SK-N-SH (cell line): ENCODE measurements around the gene CLASP2. TPM values are rescaled to one million over a fixed set of nuclear protein-coding genes. Genes with fewer than 3 reads are reported as not detected.
A peak's percentile ranks its signal among the peaks of the same experiment; 100 is the strongest.

Source experiments
- CTCF ChIA-PET: fragments of 300-600, 350-600 bp; formaldehyde crosslinking; extraction: SDS; loops from one replicate; lab custom pipeline; 2021; lab: Yijun Ruan, JAX
- POLR2A ChIA-PET: fragments of 350-600 bp; sonication (Branson Sonifier 250); formaldehyde crosslinking; extraction: SDS; loops from one replicate; lab custom pipeline; 2020; ENCODE audit warnings: antibody characterized with exemption, inconsistent platforms; lab: Yijun Ruan, JAX
- DNase-seq: peaks from one replicate; pipeline ENCODE4 v3.0.0; 2012
- H2AFZ ChIP-seq: fragments of 200-600 bp; sonication (generic); 2 replicates; pipeline ENCODE4 v1.8.1; 2016; ENCODE audit warnings: antibody characterized with exemption, mild to moderate bottlenecking, low read depth
- H3F3A ChIP-seq: fragments of 200-600 bp; sonication (generic); replicated peaks from 2 replicates; pipeline ENCODE3; 2016; ENCODE audit warnings: antibody characterized with exemption, mild to moderate bottlenecking; ENCODE audit not compliant: insufficient read depth
- H3K27ac ChIP-seq, 2 experiments: fragments of 200-500 bp in 1 of 2; fragments of 200-600 bp in 1 of 2; sonication (Bioruptor generic) in 1 of 2; sonication (generic), shearing (Covaris generic) in 1 of 2; 2 replicates each; pipeline versions ENCODE4 v1.5.1 to v1.6.1; 2014 to 2016; ENCODE audit warnings: low read depth in 2 of 2, inconsistent platforms in 1 of 2, low read length in 1 of 2, mild to moderate bottlenecking in 1 of 2, mixed read lengths in 1 of 2
- H3K27me3 ChIP-seq: fragments of 200-600 bp; sonication (generic), shearing (Covaris generic); 2 replicates; pipeline ENCODE4 v1.6.1; 2016; ENCODE audit warnings: mixed run types; ENCODE audit not compliant: insufficient read depth
- H3K36me3 ChIP-seq, 2 experiments: fragments of 200-500 bp in 1 of 2; fragments of 200-600 bp in 1 of 2; sonication (Bioruptor generic) in 1 of 2; sonication (generic) in 1 of 2; replicated peaks in 1 of 2; 2 replicates each; pipeline versions ENCODE3 to v1.5.1; 2014 to 2016; ENCODE audit warnings: low read length in 1 of 2, mild to moderate bottlenecking in 1 of 2; ENCODE audit not compliant: insufficient read depth in 2 of 2, control insufficient read depth in 1 of 2
- H3K4me1 ChIP-seq, 2 experiments: fragments of 200-500 bp in 1 of 2; fragments of 200-600 bp in 1 of 2; sonication (Bioruptor generic) in 1 of 2; sonication (generic), shearing (Covaris generic) in 1 of 2; 2 replicates each; pipeline versions ENCODE4 v1.5.1 to v1.6.1; 2014 to 2016; ENCODE audit warnings: low read depth in 1 of 2, low read length in 1 of 2, mixed run types in 1 of 2; ENCODE audit not compliant: insufficient read depth in 2 of 2, control insufficient read depth in 1 of 2
- H3K4me2 ChIP-seq: fragments of 200-600 bp; sonication (generic), shearing (Covaris generic); 2 replicates; pipeline ENCODE4 v1.6.1; 2017; ENCODE audit warnings: mixed run types
- H3K4me3 ChIP-seq, 2 experiments: fragments of 200-500 bp in 1 of 2; fragments of 200-600 bp in 1 of 2; sonication (Bioruptor generic) in 1 of 2; sonication (generic), shearing (Covaris generic) in 1 of 2; 2 replicates each; pipeline versions ENCODE4 v1.5.1 to v1.8.1; 2014 to 2016; ENCODE audit warnings: low read depth in 2 of 2, inconsistent platforms in 1 of 2, low read length in 1 of 2, mild to moderate bottlenecking in 1 of 2, mixed read lengths in 1 of 2, moderate library complexity in 1 of 2
- H3K79me2 ChIP-seq: fragments of 200-600 bp; sonication (generic); 2 replicates; pipeline ENCODE4 v1.8.1; 2017; ENCODE audit warnings: mild to moderate bottlenecking; ENCODE audit not compliant: insufficient read depth
- H3K9ac ChIP-seq: fragments of 200-600 bp; sonication (generic); 2 replicates; pipeline ENCODE4 v1.6.1; 2017; ENCODE audit warnings: mixed run types
- H3K9me2 ChIP-seq: fragments of 200-600 bp; sonication (generic); 2 replicates; pipeline ENCODE4 v1.6.1; 2017; ENCODE audit warnings: mixed run types
- H3K9me3 ChIP-seq: fragments of 200-600 bp; sonication (generic); 2 replicates; pipeline ENCODE4 v1.6.1; 2017; ENCODE audit warnings: mixed run types, mild to moderate bottlenecking, moderate library complexity
- H4K20me1 ChIP-seq: fragments of 200-600 bp; sonication (generic); 2 replicates; pipeline ENCODE4 v1.6.1; 2017; ENCODE audit warnings: mild to moderate bottlenecking, mixed run types; ENCODE audit not compliant: insufficient read depth
- ELF1 ChIP-seq: IDR thresholded peaks from 2 replicates; pipeline ENCODE4 v1.4.0; 2012
- EP300 ChIP-seq, 2 experiments: IDR thresholded peaks; 2 replicates each; pipeline versions ENCODE4 v1.4.0 to v1.6.1; 2012; ENCODE audit warnings: borderline replicate concordance in 1 of 2, low read depth in 1 of 2, low read length in 1 of 2
- FOSL2 ChIP-seq: IDR thresholded peaks from 2 replicates; pipeline ENCODE4 v1.4.0; 2012; ENCODE audit warnings: low read depth, mild to moderate bottlenecking, moderate library complexity, borderline replicate concordance
- FOXJ3 ChIP-seq: sonication (generic); formaldehyde crosslinking; IDR thresholded peaks from 2 replicates; pipeline ENCODE4 v1.5.1; 2020; ENCODE audit warnings: mild to moderate bottlenecking, missing genetic modification reagents
- FOXM1 ChIP-seq: IDR thresholded peaks from 2 replicates; pipeline ENCODE4 v1.4.0; 2012; ENCODE audit warnings: low read depth, mild to moderate bottlenecking
- JUND ChIP-seq: IDR thresholded peaks from 2 replicates; pipeline ENCODE4 v1.4.0; 2012
- MEF2A ChIP-seq: IDR thresholded peaks from 2 replicates; pipeline ENCODE4 v1.4.0; 2012; ENCODE audit warnings: low read depth, borderline replicate concordance
- NFIC ChIP-seq: IDR thresholded peaks from 2 replicates; pipeline ENCODE4 v1.4.0; 2012; ENCODE audit warnings: borderline replicate concordance
- NRF1 ChIP-seq: IDR thresholded peaks from 2 replicates; pipeline ENCODE4 v1.6.1; 2012; ENCODE audit warnings: low read depth, mild to moderate bottlenecking, low read length
- POLR2AphosphoS5 ChIP-seq: IDR thresholded peaks from 2 replicates; pipeline ENCODE4 v1.6.1; 2012; ENCODE audit warnings: low read depth, low read length
- RCOR1 ChIP-seq: fragments of 150-350 bp; IDR thresholded peaks from 2 replicates; pipeline ENCODE4 v1.6.1; 2017; ENCODE audit warnings: antibody characterized with exemption, low read length
- REST ChIP-seq: IDR thresholded peaks from 2 replicates; pipeline ENCODE4 v1.6.1; 2012; ENCODE audit warnings: mild to moderate bottlenecking, low read depth, low read length, moderate library complexity
- RFX5 ChIP-seq: IDR thresholded peaks from 2 replicates; pipeline ENCODE4 v1.6.1; 2012; ENCODE audit warnings: mild to moderate bottlenecking, improper control_type of control experiment, low read length
- RXRA ChIP-seq: IDR thresholded peaks from 2 replicates; pipeline ENCODE4 v1.4.0; 2012; ENCODE audit warnings: low read depth, mild to moderate bottlenecking, borderline replicate concordance
- TCF12 ChIP-seq: IDR thresholded peaks from 2 replicates; pipeline ENCODE4 v1.4.0; 2012
- TEAD4 ChIP-seq: IDR thresholded peaks from 2 replicates; pipeline ENCODE4 v1.4.0; 2012; ENCODE audit warnings: mild to moderate bottlenecking, borderline replicate concordance; ENCODE audit not compliant: insufficient read depth
- YY1 ChIP-seq: IDR thresholded peaks from 2 replicates; pipeline ENCODE4 v1.4.0; 2012; ENCODE audit warnings: low read depth, mild to moderate bottlenecking
- polyA plus RNA-seq, 3 experiments: library from polyadenylated mRNA; depleted of rRNA; stranded (reverse); fragments of >200 nt; gene quantifications; 2 replicates each; pipeline ENCODE4 v1.2.3, GENCODE V29; 2012
- TF ChIP-seq, protein P1 (sequence below): fragments of 150-350 bp; IDR thresholded peaks from 2 replicates; pipeline ENCODE4 v1.6.1; 2017; ENCODE audit warnings: antibody characterized with exemption, low read length, low read depth, borderline replicate concordance
- TF ChIP-seq, protein P2 (sequence below): IDR thresholded peaks from 2 replicates; pipeline ENCODE4 v1.4.0; 2012; ENCODE audit warnings: low read depth, borderline replicate concordance
- TF ChIP-seq, protein P3 (sequence below): IDR thresholded peaks from 2 replicates; pipeline ENCODE4; 2012

The CLASP2 gene
- polyA plus RNA-seq, 1 of the 3 experiments (the other 2 are of a cell fraction), result 13.2 TPM

DNA sequence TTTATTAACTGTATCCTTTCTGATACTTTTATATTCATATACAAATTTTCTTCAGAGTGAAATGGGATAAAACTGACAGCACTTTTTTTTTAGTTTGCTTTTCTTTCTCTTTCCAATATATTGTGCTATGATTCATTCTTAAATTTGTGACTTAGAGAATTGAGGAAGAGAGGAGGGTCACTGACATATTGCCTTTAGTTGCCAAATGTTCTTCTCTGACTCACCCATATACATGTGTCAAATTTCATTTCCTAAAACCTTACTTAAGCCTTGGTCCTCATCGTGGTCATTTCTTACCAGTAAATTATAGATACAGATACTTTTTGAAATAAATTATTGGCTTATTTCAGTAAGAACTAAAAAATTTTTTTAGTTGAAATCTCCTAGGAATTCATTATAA is 53.9 kb downstream of the CLASP2 start (continued):
- TF ChIP-seq, protein P1, sequence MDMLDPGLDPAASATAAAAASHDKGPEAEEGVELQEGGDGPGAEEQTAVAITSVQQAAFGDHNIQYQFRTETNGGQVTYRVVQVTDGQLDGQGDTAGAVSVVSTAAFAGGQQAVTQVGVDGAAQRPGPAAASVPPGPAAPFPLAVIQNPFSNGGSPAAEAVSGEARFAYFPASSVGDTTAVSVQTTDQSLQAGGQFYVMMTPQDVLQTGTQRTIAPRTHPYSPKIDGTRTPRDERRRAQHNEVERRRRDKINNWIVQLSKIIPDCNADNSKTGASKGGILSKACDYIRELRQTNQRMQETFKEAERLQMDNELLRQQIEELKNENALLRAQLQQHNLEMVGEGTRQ, result no peak
- TF ChIP-seq NFIC (peak; percentile 87), NRF1 (no peak), REST (no peak), JUND (peak; percentile 87), MEF2A (no peak), ELF1 (peak; percentile 26; the same call in 1 of the 2 replicates), RFX5 (no peak), YY1 (no peak), POLR2AphosphoS5 (peak; percentile 46; the same call in 1 of the 2 replicates), RCOR1 (no peak), FOXM1 (no peak)

GRCh38 chr3:33663042-33663441 is 55.0 kb downstream of the CLASP2 start:
- no peak overlapping the region for H3K4me3 ChIP-seq
- no peaks in the 10 kb centered on the region for H3K27me3 ChIP-seq
- no peak overlapping the region for H2AFZ ChIP-seq
- H4K20me1 ChIP-seq, result no peaks in the 10 kb centered on the region
- peaks cover 18% of the 10 kb centered on the region; the same call in 1 of the 2 replicates for H3K79me2 ChIP-seq
- H3K36me3 ChIP-seq, result peaks cover 0 to 2% of the 10 kb centered on the region in 2 experiments
- peak in 1 of 2 experiments; percentile 39; a peak in 1 of 4 replicates for TF ChIP-seq EP300 (IDR thresholded peaks at IDR 0.05; ENCODE audit: borderline replicate concordance in 1 of 2, low read depth in 1 of 2, low read length in 1 of 2)
- TF ChIP-seq, protein P2, sequence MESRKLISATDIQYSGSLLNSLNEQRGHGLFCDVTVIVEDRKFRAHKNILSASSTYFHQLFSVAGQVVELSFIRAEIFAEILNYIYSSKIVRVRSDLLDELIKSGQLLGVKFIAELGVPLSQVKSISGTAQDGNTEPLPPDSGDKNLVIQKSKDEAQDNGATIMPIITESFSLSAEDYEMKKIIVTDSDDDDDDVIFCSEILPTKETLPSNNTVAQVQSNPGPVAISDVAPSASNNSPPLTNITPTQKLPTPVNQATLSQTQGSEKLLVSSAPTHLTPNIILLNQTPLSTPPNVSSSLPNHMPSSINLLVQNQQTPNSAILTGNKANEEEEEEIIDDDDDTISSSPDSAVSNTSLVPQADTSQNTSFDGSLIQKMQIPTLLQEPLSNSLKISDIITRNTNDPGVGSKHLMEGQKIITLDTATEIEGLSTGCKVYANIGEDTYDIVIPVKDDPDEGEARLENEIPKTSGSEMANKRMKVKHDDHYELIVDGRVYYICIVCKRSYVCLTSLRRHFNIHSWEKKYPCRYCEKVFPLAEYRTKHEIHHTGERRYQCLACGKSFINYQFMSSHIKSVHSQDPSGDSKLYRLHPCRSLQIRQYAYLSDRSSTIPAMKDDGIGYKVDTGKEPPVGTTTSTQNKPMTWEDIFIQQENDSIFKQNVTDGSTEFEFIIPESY, result no peak
- peak; percentile 51; the same call in 1 of the 2 replicates for TF ChIP-seq TEAD4
- TF ChIP-seq FOSL2, result peak; percentile 75
- peak; percentile 14; the same call in 1 of the 2 replicates for TF ChIP-seq RXRA
- peak; percentile 77 for TF ChIP-seq JUND
- no peak for TF ChIP-seq FOXM1
- no peak for TF ChIP-seq FOXJ3 (CRISPR knock-in tag)
- TF ChIP-seq TCF12, result peak; percentile 60
- TF ChIP-seq, protein P3, sequence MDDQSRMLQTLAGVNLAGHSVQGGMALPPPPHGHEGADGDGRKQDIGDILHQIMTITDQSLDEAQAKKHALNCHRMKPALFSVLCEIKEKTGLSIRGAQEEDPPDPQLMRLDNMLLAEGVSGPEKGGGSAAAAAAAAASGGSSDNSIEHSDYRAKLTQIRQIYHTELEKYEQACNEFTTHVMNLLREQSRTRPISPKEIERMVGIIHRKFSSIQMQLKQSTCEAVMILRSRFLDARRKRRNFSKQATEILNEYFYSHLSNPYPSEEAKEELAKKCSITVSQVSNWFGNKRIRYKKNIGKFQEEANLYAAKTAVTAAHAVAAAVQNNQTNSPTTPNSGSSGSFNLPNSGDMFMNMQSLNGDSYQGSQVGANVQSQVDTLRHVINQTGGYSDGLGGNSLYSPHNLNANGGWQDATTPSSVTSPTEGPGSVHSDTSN, result 0 out of 2 replicates have a peak, but pooled peaks have one; percentile 11
- peaks cover 36% of the 10 kb centered on the region for H3F3A ChIP-seq
- ChIA-PET POLR2A (no interaction called here), CTCF (no interaction called here)
- peak overlapping the region; percentile 73 for H3K4me2 ChIP-seq
- DNase-seq, result no peak
- peaks cover 16% of the 10 kb centered on the region in 2 experiments; a peak in 3 of 4 replicates for H3K4me1 ChIP-seq
- H3K9ac ChIP-seq, result no peak overlapping the region
- H3K9me2 ChIP-seq, result no peaks in the 10 kb centered on the region
- no peaks in the 10 kb centered on the region for H3K9me3 ChIP-seq
- peak overlapping the region in 1 of 2 experiments; percentile 78; a peak in 2 of 4 replicates for H3K27ac ChIP-seq
